MM.1S (cell line): Measurements from ENCODE around the gene DNAJA1.

Experiments used
- DNase-seq: peaks from one replicate; pipeline ENCODE4 v3.0.0-alpha.2; 2015
- H2AFZ ChIP-seq: fragments of 300-600 bp; sonication (generic); 2 replicates; pipeline ENCODE4 v1.6.0; 2016; ENCODE audit warnings: antibody characterized with exemption, low read length
- H3F3A ChIP-seq: fragments of 300-600 bp; sonication (generic); 2 replicates; pipeline ENCODE4 v1.6.1; 2016; ENCODE audit warnings: mild to moderate bottlenecking, antibody characterized with exemption, low read length, moderate library complexity, mixed read lengths; ENCODE audit not compliant: insufficient read depth
- H3K27ac ChIP-seq: fragments of 300-600 bp; sonication (generic); 2 replicates; pipeline ENCODE4 v1.5.1; 2016; ENCODE audit warnings: mild to moderate bottlenecking, low read length
- H3K27me3 ChIP-seq: fragments of 300-600 bp; sonication (generic); replicated peaks from 2 replicates; pipeline ENCODE4 v1.6.0; 2016; ENCODE audit warnings: low read length; ENCODE audit not compliant: insufficient read depth
- H3K36me3 ChIP-seq: fragments of 300-600 bp; sonication (generic); replicated peaks from 2 replicates; pipeline ENCODE4 v1.6.1; 2016; ENCODE audit warnings: mild to moderate bottlenecking, low read length, mixed read lengths; ENCODE audit not compliant: insufficient read depth
- H3K4me1 ChIP-seq: fragments of 300-600 bp; sonication (generic); 2 replicates; pipeline ENCODE4 v1.6.1; 2016; ENCODE audit warnings: low read length, mixed read lengths
- H3K4me2 ChIP-seq: fragments of 300-600 bp; sonication (generic); 2 replicates; pipeline ENCODE4 v1.6.0; 2016; ENCODE audit warnings: low read depth, low read length
- H3K4me3 ChIP-seq: fragments of 300-600 bp; sonication (generic); 2 replicates; pipeline ENCODE4 v1.5.1; 2016; ENCODE audit warnings: low read length, mixed read lengths
- H3K79me2 ChIP-seq: fragments of 300-600 bp; sonication (generic); 2 replicates; pipeline ENCODE4 v1.6.1; 2016; ENCODE audit warnings: mixed run types, low read length, mixed read lengths
- H3K9ac ChIP-seq: fragments of 300-600 bp; sonication (generic); 2 replicates; pipeline ENCODE4 v1.6.1; 2016; ENCODE audit warnings: low read length, mixed read lengths
- H3K9me2 ChIP-seq: fragments of 300-600 bp; sonication (generic); replicated peaks from 2 replicates; pipeline ENCODE4 v1.6.1; 2016; ENCODE audit warnings: mild to moderate bottlenecking, low read length, mixed read lengths; ENCODE audit not compliant: insufficient read depth
- H3K9me3 ChIP-seq: fragments of 300-600 bp; sonication (generic); replicated peaks from 2 replicates; pipeline ENCODE4 v1.6.1; 2016; ENCODE audit warnings: mild to moderate bottlenecking, low read length, mixed read lengths; ENCODE audit not compliant: insufficient read depth
- H4K20me1 ChIP-seq: fragments of 300-600 bp; sonication (generic); 2 replicates; pipeline ENCODE4 v1.6.1; 2016; ENCODE audit warnings: mild to moderate bottlenecking, low read length, moderate library complexity, mixed read lengths; ENCODE audit not compliant: insufficient read depth
- EZH2 ChIP-seq: fragments of 300-600 bp; sonication (generic); optimal IDR thresholded peaks from 2 replicates; pipeline ENCODE3; 2017; ENCODE audit warnings: low read depth, mild to moderate bottlenecking, antibody characterized with exemption, low read length, mixed read lengths
- EZH2phosphoT487 ChIP-seq: fragments of 300-600 bp; sonication (generic); IDR thresholded peaks from 2 replicates; pipeline ENCODE4 v1.6.1; 2018; ENCODE audit warnings: antibody characterized with exemption, low read length
- TF ChIP-seq, protein P1 (sequence below): fragments of 300-600 bp; sonication (generic); IDR thresholded peaks from 2 replicates; pipeline ENCODE4 v1.5.1; 2016; ENCODE audit warnings: antibody characterized with exemption, low read length, mixed read lengths

DNAJA1 gene

DNA sequence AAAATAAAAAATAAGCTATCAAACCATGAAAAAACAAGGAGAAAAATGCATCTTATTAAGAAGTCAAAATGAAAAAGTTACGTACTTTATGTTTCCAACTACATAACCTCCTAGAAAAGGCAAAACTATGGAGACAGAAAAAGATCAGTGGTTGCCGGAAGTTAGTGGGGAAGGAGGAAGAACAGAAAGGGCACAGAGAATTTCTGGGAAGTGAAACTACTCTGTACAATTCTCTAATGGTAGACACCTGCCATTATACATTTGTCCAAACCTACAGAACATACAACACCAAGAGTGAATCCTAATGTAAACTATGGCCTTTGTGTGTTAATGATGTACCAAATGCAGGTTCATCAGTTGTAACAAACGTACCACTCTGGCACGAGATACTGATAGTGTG, 26.1 kb downstream of the DNAJA1 start:
- Histone ChIP-seq H3K27ac (no peak overlapping the region), H3K9me3 (no peaks in the 10 kb centered on the region), H4K20me1 (no peaks in the 10 kb centered on the region), H3K36me3 (peaks cover 5% of the 10 kb centered on the region; the same call in 1 of the 2 replicates), H3K9ac (no peak overlapping the region), H2AFZ (no peak overlapping the region), H3K79me2 (0 out of 2 replicates have a peak, but pooled peaks cover 2% of the 10 kb centered on the region), H3K4me2 (no peak overlapping the region), H3F3A (no peaks in the 10 kb centered on the region), H3K27me3 (no peaks in the 10 kb centered on the region), H3K4me1 (no peaks in the 10 kb centered on the region), H3K4me3 (no peak overlapping the region), H3K9me2 (no peaks in the 10 kb centered on the region)
- DNase-seq, result no peak
- TF ChIP-seq, protein P1, sequence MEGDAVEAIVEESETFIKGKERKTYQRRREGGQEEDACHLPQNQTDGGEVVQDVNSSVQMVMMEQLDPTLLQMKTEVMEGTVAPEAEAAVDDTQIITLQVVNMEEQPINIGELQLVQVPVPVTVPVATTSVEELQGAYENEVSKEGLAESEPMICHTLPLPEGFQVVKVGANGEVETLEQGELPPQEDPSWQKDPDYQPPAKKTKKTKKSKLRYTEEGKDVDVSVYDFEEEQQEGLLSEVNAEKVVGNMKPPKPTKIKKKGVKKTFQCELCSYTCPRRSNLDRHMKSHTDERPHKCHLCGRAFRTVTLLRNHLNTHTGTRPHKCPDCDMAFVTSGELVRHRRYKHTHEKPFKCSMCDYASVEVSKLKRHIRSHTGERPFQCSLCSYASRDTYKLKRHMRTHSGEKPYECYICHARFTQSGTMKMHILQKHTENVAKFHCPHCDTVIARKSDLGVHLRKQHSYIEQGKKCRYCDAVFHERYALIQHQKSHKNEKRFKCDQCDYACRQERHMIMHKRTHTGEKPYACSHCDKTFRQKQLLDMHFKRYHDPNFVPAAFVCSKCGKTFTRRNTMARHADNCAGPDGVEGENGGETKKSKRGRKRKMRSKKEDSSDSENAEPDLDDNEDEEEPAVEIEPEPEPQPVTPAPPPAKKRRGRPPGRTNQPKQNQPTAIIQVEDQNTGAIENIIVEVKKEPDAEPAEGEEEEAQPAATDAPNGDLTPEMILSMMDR, result no peak
- no peak for TF ChIP-seq EZH2
- no peak for TF ChIP-seq EZH2phosphoT487

DNA sequence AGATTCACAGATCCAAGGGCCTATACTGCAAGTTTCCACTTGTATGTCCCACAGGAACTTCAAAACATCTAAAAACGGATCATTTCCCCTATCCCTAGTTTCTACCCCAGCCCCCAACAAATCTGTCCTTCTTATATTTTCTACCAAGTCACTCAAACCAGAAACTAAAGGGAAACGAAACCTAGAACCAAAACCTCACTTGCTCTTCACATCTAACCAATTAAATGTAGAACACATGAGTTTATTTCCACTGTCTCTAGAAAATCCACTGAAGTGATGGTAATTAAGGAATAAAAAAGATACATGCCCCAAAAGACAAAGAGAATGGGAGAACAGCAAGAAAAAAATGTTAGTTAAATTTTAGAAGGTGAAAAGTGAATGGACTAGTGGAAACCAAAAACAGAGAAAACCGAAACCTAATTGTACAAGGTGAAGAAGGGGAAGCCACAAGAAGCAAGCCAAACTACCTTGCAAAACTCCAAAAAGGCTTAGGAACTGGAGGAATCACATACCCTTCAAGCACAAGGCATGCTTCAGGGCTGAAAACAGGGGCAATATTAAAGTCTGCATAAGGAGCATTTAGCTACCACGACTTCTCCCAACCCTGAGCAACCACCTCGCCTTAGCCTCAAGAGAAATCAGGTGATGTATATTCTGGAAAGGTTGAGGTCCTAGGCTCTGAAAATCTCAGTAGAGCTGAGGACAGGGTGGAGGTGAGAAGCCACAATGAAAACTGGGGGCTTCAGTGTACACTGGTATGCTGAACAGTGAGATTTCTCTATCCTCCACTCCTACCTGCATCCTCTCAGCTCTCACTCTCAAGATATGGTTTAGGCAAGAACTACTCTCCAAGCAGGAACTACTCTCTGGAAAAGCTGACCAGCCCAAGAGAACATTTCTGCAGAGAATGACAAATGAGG, 40.3 kb downstream of the DNAJA1 start:
- Histone ChIP-seq H3K4me1 (peaks cover 19% of the 10 kb centered on the region), H3K9ac (no peak overlapping the region), H3F3A (peaks cover 14% of the 10 kb centered on the region), H3K79me2 (peaks cover 10% of the 10 kb centered on the region), H3K27ac (peak overlapping the region; percentile 50; the same call in 1 of the 2 replicates), H2AFZ (no peak overlapping the region), H3K27me3 (no peaks in the 10 kb centered on the region), H3K9me2 (no peaks in the 10 kb centered on the region), H3K4me2 (peak overlapping the region; percentile 35; the same call in 1 of the 2 replicates), H3K4me3 (no peak overlapping the region), H3K36me3 (peaks cover 14% of the 10 kb centered on the region), H4K20me1 (peaks cover 13% of the 10 kb centered on the region; the same call in 1 of the 2 replicates), H3K9me3 (no peaks in the 10 kb centered on the region)
- peak; percentile 39 for DNase-seq
- TF ChIP-seq EZH2phosphoT487 (no peak), EZH2 (no peak)
- TF ChIP-seq, protein P1, result no peak

DNA sequence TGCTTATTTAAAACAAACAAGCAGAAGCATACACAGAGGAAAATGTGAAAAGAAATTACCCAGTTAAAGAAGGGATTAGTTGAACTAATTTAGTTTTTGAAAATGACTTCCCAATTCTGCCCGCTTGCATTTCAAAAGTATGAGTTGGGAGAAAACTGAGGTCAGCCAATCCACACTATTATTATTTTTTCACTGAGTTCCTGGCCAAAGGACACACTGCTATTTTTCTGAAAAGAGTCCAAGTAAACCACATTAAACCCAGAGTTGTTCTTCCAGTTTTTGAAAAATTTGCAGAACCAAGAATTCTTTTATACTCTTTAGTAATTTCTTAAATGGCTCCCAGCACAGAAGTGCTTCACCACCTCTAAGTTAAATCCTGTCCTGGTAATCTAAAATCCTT, 43.9 kb downstream of the DNAJA1 start:
- no peak overlapping the region for H3K4me2 ChIP-seq
- H3K27ac ChIP-seq, result no peak overlapping the region
- no peaks in the 10 kb centered on the region for H3K9me2 ChIP-seq
- H3K36me3 ChIP-seq, result peaks cover 19% of the 10 kb centered on the region
- H3K4me3 ChIP-seq, result no peak overlapping the region
- peaks cover 14% of the 10 kb centered on the region for H3F3A ChIP-seq
- H3K9me3 ChIP-seq, result no peaks in the 10 kb centered on the region
- peaks cover 19% of the 10 kb centered on the region for H3K4me1 ChIP-seq
- no peak for TF ChIP-seq EZH2
- TF ChIP-seq EZH2phosphoT487, result no peak
- TF ChIP-seq, protein P1, result no peak
- H3K79me2 ChIP-seq, result peaks cover 29% of the 10 kb centered on the region
- no peak for DNase-seq
- H3K9ac ChIP-seq, result no peak overlapping the region
- H4K20me1 ChIP-seq, result peaks cover 12% of the 10 kb centered on the region; the same call in 1 of the 2 replicates
- H3K27me3 ChIP-seq, result no peaks in the 10 kb centered on the region
- H2AFZ ChIP-seq, result no peak overlapping the region
